Adrenal gland (tissue), 5 donors: ENCODE data around the gene EPHA4.

Source experiments
- CTCF ChIP-seq, 6 experiments: fragments of 450-650 bp in 4 of 6; fragments of 200-600 bp in 2 of 6; sonication (generic) in 1 of 6; IDR thresholded peaks; 1 replicate in 5 of 6; 2 replicates in 1 of 6; pipeline versions ENCODE4 v1.5.1 to v1.8.0; 2016 to 2021; ENCODE audit warnings: antibody characterized with exemption in 6 of 6, mild to moderate bottlenecking in 2 of 6, moderate library complexity in 1 of 6
- POLR2A ChIP-seq, 2 donors: fragments of 450-650 bp; IDR thresholded peaks; one replicate each; pipeline ENCODE4 v1.6.1; 2017; ENCODE audit warnings: antibody characterized with exemption in 2 of 2, mild to moderate bottlenecking in 2 of 2, moderate library complexity in 1 of 2
- donor health status: DM: no; HTN: no; CAD: no.

- TF ChIP-seq CTCF (IDR thresholded peaks at IDR 0.05) (no peak), POLR2A (IDR thresholded peaks at IDR 0.05) (no peak)
Observed at GRCh38 chr2:221439761-221440479, 132.2 kb downstream of the EPHA4 start.
